C4-2B (cell line): ENCODE data around the gene MTA2.
"Not testable (repeated sequence)": the region's sequence is repeated elsewhere in the genome, so short reads cannot be mapped to it uniquely, and the experiment has no call there.

Source experiments
- CTCF ChIP-seq: fragments of 450-650 bp; conservative IDR thresholded peaks from 2 replicates; pipeline ENCODE4 v1.5.1; 2017; ENCODE audit warnings: mild to moderate bottlenecking
- ZFX ChIP-seq: fragments of 450-650 bp; IDR thresholded peaks from 2 replicates; pipeline ENCODE4 v1.6.1; 2017

GRCh38 chr11:62559626-62560025 lies 42.0 kb downstream of the MTA2 start:
- TF ChIP-seq CTCF, ZFX: not testable (repeated sequence)
